Ovary (tissue), 3 donors: ENCODE data around the gene STKLD1.

Experiments used
- CTCF ChIP-seq, 3 donors: fragments of 450-650 bp in 2 of 3; fragments of 200-600 bp in 1 of 3; IDR thresholded peaks; one replicate each; pipeline versions ENCODE4 v1.5.1 to v1.8.0; 2016 to 2022; ENCODE audit warnings: antibody characterized with exemption in 3 of 3, mild to moderate bottlenecking in 1 of 3
- EP300 ChIP-seq: sonication (generic); formaldehyde crosslinking; IDR thresholded peaks from one replicate; pipeline ENCODE4 v1.6.1; 2017; ENCODE audit warnings: antibody characterized with exemption
- POLR2A ChIP-seq: fragments of 450-650 bp; IDR thresholded peaks from one replicate; pipeline ENCODE4 v1.6.1; 2017; ENCODE audit warnings: antibody characterized with exemption, mild to moderate bottlenecking, moderate library complexity
- donor health status: DM: no; HTN: no; CAD: no.

- TF ChIP-seq CTCF (IDR thresholded peaks at IDR 0.05) (no peak), POLR2A (no peak), EP300 (no peak)
These were observed 69.3 kb downstream of the STKLD1 start for GRCh38 chr9:133445293-133445969.
